Glutamatergic neuron (in vitro differentiated cells): ENCODE data around the gene RRAD. TPM values are rescaled to one million over a fixed set of nuclear protein-coding genes. Genes with fewer than 3 reads are reported as not detected.
"Not testable (repeated sequence)": the region's sequence is repeated elsewhere in the genome, so short reads cannot be mapped to it uniquely, and the experiment has no call there.

Source experiments
- DNase-seq: peaks from one replicate; pipeline ENCODE4 v3.0.0; 2022
- H3K27ac Mint-ChIP-seq: one replicate; pipeline ENCODE4 v1.8.0; 2020; ENCODE audit warnings: mild to moderate bottlenecking, mixed read lengths, inconsistent platforms; ENCODE audit not compliant: unreplicated experiment
- H3K27me3 Mint-ChIP-seq: one replicate; pipeline ENCODE4 v1.8.0; 2020; ENCODE audit warnings: mild to moderate bottlenecking, moderate library complexity, mixed read lengths, inconsistent platforms; ENCODE audit not compliant: unreplicated experiment
- H3K36me3 Mint-ChIP-seq: one replicate; pipeline ENCODE4 v1.8.0; 2020; ENCODE audit warnings: mild to moderate bottlenecking, mixed read lengths, inconsistent platforms; ENCODE audit not compliant: unreplicated experiment
- H3K4me1 Mint-ChIP-seq: one replicate; pipeline ENCODE4 v1.8.0; 2020; ENCODE audit warnings: mild to moderate bottlenecking, low read depth, mixed read lengths, inconsistent platforms; ENCODE audit not compliant: unreplicated experiment
- H3K4me3 Mint-ChIP-seq: one replicate; pipeline ENCODE4 v1.8.0; 2020; ENCODE audit warnings: mild to moderate bottlenecking, mixed read lengths, inconsistent platforms; ENCODE audit not compliant: unreplicated experiment
- H3K9me3 Mint-ChIP-seq: one replicate; pipeline ENCODE4 v1.8.0; 2020; ENCODE audit warnings: mild to moderate bottlenecking, moderate library complexity, mixed read lengths, inconsistent platforms; ENCODE audit not compliant: unreplicated experiment
- CTCF ChIP-seq: fragments of 200-600 bp; sonication (generic); IDR thresholded peaks from one replicate; pipeline ENCODE4 v1.5.0; 2021; ENCODE audit not compliant: partially characterized antibody, unreplicated experiment
- total RNA-seq: library from RNA; stranded (reverse); fragmentation: NEBNext Ultra II Directional; extraction: Animal tissue kit (Norgen Biotek cat#: 25700); gene quantifications from one replicate; pipeline ENCODE4 v1.2.1, GENCODE V29; 2021; ENCODE audit not compliant: unreplicated experiment

Gene RRAD
- total RNA-seq, 1 donor from 2014 or later = 1.1 TPM

DNA sequence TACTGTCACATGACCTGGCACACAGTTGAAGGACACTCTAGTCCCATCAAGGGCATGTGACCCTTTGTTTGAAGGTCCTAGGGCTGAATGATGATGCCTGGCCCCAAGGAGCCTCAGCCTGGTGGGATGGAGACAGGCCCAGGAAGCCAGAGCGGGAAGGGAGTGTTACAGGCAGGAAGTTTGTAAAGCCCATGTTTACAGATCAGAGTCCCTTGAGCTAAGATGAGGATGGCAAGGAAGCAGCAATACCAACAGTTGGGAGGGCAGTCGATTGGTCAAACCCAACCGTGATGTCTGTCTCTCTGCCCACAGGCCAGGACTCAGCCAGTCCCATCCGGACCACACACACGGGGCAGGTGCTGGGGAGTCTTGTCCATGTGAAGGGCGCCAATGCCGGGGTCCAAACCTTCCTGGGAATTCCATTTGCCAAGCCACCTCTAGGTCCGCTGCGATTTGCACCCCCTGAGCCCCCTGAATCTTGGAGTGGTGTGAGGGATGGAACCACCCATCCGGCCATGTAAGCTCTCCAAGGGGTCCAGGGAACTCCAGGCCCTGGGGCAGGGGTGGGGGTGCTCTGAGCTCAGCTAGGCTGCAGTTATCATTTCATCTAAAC lies 12.5 kb upstream of the RRAD start:
- no peak for DNase-seq
- Mint-ChIP-seq H3K4me3 (peak overlapping the region; percentile 38), H3K4me1 (peaks cover 8% of the 10 kb centered on the region)

GRCh38 chr16:66936889-66937554 lies 11.7 kb upstream of the RRAD start:
- no peak for TF ChIP-seq CTCF
- Mint-ChIP-seq H3K27ac (no peak overlapping the region), H3K36me3 (no peaks in the 10 kb centered on the region), H3K27me3 (peaks cover 8% of the 10 kb centered on the region), H3K4me3 (peak overlapping the region; percentile 38), H3K9me3 (peaks cover 5% of the 10 kb centered on the region), H3K4me1 (peaks cover 8% of the 10 kb centered on the region)
- no peak for DNase-seq

More for the DNA sequence above, 12.5 kb upstream of the RRAD start:
- Mint-ChIP-seq H3K36me3 (no peaks in the 10 kb centered on the region), H3K27ac (no peak overlapping the region), H3K9me3 (peaks cover 3% of the 10 kb centered on the region), H3K27me3 (peaks cover 8% of the 10 kb centered on the region)
- TF ChIP-seq CTCF = no peak

DNA sequence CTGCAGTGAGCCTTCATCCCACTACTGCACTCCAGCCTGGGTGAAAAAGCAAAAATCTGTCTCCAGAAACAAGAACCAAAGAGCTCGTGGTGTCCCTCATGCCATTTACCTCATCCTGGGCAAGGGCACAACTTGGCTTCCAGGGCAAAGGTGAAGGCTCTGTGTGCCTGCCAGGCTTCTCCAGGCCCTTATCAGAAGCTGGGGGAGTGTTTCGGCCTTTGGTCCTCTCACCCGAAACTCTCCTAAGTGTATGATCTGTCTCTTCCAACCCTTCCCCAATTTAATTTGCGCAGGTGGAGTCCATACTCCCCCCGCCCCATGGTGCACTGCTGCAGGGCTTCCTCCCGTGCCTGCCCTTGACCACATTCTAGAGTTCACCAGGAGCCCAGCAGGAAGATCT lies 11.1 kb upstream of the RRAD start:
- no peak for DNase-seq
- no peak for TF ChIP-seq CTCF
- H3K27ac Mint-ChIP-seq = no peak overlapping the region

GRCh38 chr16:66935314-66936011 lies 10.1 kb upstream of the RRAD start, which contains the start of gene CES2:
CES2 (plus strand) TSS chr16:66935516; CDS start chr16:66935636, 120 bp downstream.
- H3K27me3 Mint-ChIP-seq = peaks cover 8% of the 10 kb centered on the region

More for the DNA sequence above, 11.1 kb upstream of the RRAD start:
- Mint-ChIP-seq H3K9me3 (peaks cover 5% of the 10 kb centered on the region), H3K4me3 (no peak overlapping the region), H3K4me1 (peaks cover 8% of the 10 kb centered on the region), H3K36me3 (no peaks in the 10 kb centered on the region), H3K27me3 (peaks cover 8% of the 10 kb centered on the region)

DNA sequence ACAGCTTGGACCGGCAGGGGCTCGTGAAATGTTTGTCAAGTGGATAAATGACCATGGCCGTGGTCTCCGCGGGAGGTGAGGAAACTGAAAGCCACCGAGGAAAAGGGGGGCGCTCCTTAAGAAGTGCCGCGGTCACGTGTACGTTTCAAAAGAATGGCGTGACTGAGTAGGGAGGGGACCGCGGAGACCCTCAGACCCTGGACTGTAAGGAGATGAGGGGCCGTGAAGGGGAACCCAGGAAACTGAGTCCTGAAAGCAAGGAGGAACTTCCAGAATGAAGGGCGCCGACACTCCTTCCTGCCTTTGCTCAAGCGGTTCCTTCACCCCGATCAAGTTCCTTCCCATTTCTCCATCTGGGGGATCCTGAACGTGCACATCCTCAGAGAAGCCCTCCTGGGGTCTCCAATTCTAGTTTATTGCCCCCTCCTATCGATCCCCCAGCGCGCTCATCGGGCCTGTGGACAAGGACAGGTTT lies 9.5 kb upstream of the RRAD start:
- H3K36me3 Mint-ChIP-seq, H3K9me3 Mint-ChIP-seq, H3K27me3 Mint-ChIP-seq, DNase-seq, H3K4me1 Mint-ChIP-seq: not testable (repeated sequence)
- peak overlapping the region; percentile 66 for H3K27ac Mint-ChIP-seq
- peak overlapping the region; percentile 95 for H3K4me3 Mint-ChIP-seq

More at GRCh38 chr16:66935314-66936011, 10.1 kb upstream of the RRAD start, which contains the start of gene CES2:
- no peak for TF ChIP-seq CTCF
- Mint-ChIP-seq H3K4me1 (peaks cover 8% of the 10 kb centered on the region), H3K4me3 (peak within 1 kb of the TSS; percentile 95), H3K9me3 (peaks cover 4% of the 10 kb centered on the region), H3K27ac (peak within 1 kb of the TSS; percentile 66), H3K36me3 (no peaks in the 10 kb centered on the region)
- DNase-seq = no peak
